ENCODE results near the gene KCTD20. TPM values are rescaled to one million over a fixed set of nuclear protein-coding genes. Genes with fewer than 3 reads are reported as not detected.

The KCTD20 gene
- total RNA-seq, 1 donor from 2014 or later: 29.1 TPM

DNA sequence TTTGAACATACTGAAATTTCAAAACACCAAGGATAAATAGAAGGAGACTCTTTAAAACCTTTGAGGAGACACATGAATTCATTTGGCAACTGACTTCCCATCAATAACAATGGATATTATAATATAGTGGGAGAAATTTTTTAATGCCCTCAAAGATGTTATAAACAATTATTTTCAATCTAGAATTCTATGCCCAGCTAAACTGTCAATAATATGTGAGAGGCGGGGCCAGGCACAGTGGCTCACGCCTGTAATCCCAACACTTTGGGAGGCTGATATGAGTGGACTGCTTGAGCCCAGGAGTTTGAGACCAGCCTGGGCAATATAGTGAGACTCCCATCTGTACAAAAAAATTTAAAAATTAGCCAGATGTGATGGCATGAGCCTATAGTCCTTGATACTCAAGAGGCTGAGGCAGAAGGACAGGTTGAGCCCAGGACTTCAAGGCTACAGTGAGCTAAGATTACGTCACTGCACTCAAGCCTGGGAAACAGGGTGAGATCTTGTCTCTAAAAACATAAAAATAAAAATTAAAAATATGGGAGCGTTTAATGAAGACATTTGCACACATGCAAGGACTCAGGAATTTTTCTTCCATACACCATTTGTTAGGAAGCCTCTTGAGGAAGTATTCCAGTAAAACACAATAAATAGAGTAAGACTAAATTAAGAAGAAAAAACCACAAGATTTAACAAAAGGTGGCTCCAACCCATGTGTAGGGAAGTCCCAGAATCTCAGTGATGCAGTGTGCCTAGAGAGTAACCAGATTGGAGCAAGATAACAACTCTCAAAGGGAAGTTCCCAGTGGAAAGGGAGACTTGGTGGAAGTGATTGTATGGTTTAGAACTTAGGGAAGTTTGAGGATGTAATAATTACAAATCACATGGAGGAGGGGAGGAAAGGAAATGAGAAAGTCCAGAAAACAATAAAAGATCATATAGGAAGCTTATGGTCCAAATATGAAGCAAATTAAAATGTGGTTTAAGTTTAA, 29.0 kb upstream of the KCTD20 start:
- Mint-ChIP-seq H3K9me3 (ENCODE audit: unreplicated experiment) (peaks cover 6% of the 10 kb centered on the region), H3K27me3 (ENCODE audit: unreplicated experiment) (peaks cover 2% of the 10 kb centered on the region), H3K4me1 (ENCODE audit: low read depth, unreplicated experiment) (no peaks in the 10 kb centered on the region), H3K4me3 (ENCODE audit: unreplicated experiment) (no peak overlapping the region), H3K27ac (ENCODE audit: unreplicated experiment) (no peak overlapping the region), H3K36me3 (ENCODE audit: unreplicated experiment) (peaks cover 10% of the 10 kb centered on the region)
- no peak for DNase-seq
- TF ChIP-seq, protein P1, sequence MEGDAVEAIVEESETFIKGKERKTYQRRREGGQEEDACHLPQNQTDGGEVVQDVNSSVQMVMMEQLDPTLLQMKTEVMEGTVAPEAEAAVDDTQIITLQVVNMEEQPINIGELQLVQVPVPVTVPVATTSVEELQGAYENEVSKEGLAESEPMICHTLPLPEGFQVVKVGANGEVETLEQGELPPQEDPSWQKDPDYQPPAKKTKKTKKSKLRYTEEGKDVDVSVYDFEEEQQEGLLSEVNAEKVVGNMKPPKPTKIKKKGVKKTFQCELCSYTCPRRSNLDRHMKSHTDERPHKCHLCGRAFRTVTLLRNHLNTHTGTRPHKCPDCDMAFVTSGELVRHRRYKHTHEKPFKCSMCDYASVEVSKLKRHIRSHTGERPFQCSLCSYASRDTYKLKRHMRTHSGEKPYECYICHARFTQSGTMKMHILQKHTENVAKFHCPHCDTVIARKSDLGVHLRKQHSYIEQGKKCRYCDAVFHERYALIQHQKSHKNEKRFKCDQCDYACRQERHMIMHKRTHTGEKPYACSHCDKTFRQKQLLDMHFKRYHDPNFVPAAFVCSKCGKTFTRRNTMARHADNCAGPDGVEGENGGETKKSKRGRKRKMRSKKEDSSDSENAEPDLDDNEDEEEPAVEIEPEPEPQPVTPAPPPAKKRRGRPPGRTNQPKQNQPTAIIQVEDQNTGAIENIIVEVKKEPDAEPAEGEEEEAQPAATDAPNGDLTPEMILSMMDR (IDR thresholded peaks at IDR 0.05; ENCODE audit: partially characterized antibody, unreplicated experiment): no peak

DNA sequence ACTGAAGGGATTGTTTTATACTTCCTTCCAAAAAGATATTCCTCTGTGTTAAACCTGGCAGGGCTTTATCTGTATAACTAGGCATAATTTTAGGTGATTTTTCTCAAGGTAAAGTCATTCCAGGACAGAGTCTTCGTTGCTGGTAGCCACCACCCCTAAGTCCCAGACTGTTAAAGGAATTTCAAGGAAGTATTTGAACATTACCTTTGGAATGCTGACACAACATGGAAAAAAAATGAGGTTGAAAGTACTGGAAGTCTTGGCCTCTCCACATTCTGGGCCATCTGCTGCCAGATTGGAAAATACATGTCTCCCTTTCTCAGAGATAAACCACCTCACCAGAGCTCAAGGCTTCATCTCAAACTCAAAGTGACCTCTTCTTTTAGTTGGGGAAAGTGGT, 28.3 kb upstream of the KCTD20 start:
- no peak overlapping the region for H3K4me3 Mint-ChIP-seq (ENCODE audit: unreplicated experiment)
- H3K9me3 Mint-ChIP-seq (ENCODE audit: unreplicated experiment): peaks cover 8% of the 10 kb centered on the region
- H3K4me1 Mint-ChIP-seq (ENCODE audit: low read depth, unreplicated experiment): no peaks in the 10 kb centered on the region
- TF ChIP-seq, protein P1 (IDR thresholded peaks at IDR 0.05; ENCODE audit: partially characterized antibody, unreplicated experiment): no peak
- no peak for DNase-seq
- no peak overlapping the region for H3K27ac Mint-ChIP-seq (ENCODE audit: unreplicated experiment)
- H3K27me3 Mint-ChIP-seq (ENCODE audit: unreplicated experiment): peaks cover 2% of the 10 kb centered on the region
- peaks cover 6% of the 10 kb centered on the region for H3K36me3 Mint-ChIP-seq (ENCODE audit: unreplicated experiment)

DNA sequence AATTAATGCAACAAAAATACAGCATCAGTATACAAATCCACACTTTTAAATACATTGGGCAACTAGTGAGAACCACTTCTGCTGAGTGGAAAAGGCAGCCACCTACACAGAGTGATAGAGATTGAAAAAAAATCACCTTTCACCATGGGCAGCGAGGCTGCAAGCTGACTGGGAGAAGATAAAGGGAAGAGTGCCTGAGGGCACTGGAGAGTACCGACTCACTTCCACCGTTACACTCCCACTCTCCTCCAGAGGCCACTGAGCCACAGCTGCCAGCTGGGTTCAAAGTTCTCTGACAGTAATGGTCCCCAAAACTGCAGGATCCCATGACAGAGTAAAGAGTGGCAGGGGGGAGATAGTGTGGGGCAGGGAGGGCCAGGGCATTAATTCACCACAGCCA, 24.2 kb upstream of the KCTD20 start:
- Mint-ChIP-seq H3K9me3 (ENCODE audit: unreplicated experiment) (peaks cover 4% of the 10 kb centered on the region), H3K36me3 (ENCODE audit: unreplicated experiment) (no peaks in the 10 kb centered on the region), H3K27ac (ENCODE audit: unreplicated experiment) (no peak overlapping the region), H3K27me3 (ENCODE audit: unreplicated experiment) (no peaks in the 10 kb centered on the region), H3K4me1 (ENCODE audit: low read depth, unreplicated experiment) (peaks cover 5% of the 10 kb centered on the region), H3K4me3 (ENCODE audit: unreplicated experiment) (no peak overlapping the region)
- DNase-seq: no peak
- TF ChIP-seq, protein P1 (IDR thresholded peaks at IDR 0.05; ENCODE audit: partially characterized antibody, unreplicated experiment): no peak

DNA sequence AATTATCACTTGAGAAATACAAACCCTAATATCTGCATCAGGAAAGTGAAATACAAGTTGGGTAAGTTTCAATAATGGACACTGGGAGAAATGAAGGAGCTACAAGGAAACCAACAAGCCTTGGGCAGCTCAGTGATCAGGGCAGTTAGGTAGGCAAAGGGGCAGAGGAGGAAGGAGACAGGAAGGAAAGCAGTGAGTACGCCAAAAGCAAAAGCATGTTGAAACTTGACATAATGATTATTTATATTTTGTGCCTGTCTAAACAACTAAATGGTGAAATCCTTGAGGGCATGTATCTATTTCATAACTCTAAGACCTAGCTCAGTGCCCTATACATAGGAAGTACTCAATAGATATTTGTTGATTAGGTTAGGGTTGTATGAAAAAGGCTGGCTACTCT, 23.5 kb upstream of the KCTD20 start:
- Mint-ChIP-seq H3K4me1 (ENCODE audit: low read depth, unreplicated experiment) (peaks cover 5% of the 10 kb centered on the region), H3K36me3 (ENCODE audit: unreplicated experiment) (no peaks in the 10 kb centered on the region), H3K27me3 (ENCODE audit: unreplicated experiment) (no peaks in the 10 kb centered on the region), H3K27ac (ENCODE audit: unreplicated experiment) (no peak overlapping the region), H3K4me3 (ENCODE audit: unreplicated experiment) (no peak overlapping the region), H3K9me3 (ENCODE audit: unreplicated experiment) (peaks cover 4% of the 10 kb centered on the region)
- no peak for DNase-seq
- TF ChIP-seq, protein P1 (IDR thresholded peaks at IDR 0.05; ENCODE audit: partially characterized antibody, unreplicated experiment): no peak

DNA sequence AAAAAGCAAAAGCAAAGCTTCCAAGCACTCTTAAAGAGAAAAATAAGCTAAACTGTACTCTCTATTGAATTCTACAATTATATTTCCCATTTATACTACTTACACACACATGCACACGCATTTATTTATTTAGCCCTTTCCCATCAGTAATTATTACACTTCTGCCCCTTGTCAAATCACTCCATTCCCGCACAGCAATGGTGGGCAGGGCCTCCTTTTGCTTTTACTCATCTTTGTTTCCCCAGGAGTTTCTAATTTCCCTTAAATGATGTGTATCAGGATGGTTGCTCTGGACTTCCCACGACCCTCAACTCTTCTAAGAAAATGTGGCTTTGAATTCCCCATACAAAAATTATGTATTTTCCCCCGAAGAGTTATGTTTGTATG, 20.1 kb upstream of the KCTD20 start:
- Mint-ChIP-seq H3K27me3 (ENCODE audit: unreplicated experiment) (no peaks in the 10 kb centered on the region), H3K27ac (ENCODE audit: unreplicated experiment) (peak overlapping the region; percentile 57), H3K4me3 (ENCODE audit: unreplicated experiment) (peak overlapping the region; percentile 89), H3K36me3 (ENCODE audit: unreplicated experiment) (no peaks in the 10 kb centered on the region), H3K4me1 (ENCODE audit: low read depth, unreplicated experiment) (peaks cover 5% of the 10 kb centered on the region), H3K9me3 (ENCODE audit: unreplicated experiment) (peaks cover 4% of the 10 kb centered on the region)
- TF ChIP-seq, protein P1 (IDR thresholded peaks at IDR 0.05; ENCODE audit: partially characterized antibody, unreplicated experiment): no peak
- no peak for DNase-seq
